Stimulated activated CD4-positive, alpha-beta T cell treated with anti-CD3 and anti-CD28 coated beads, Interleukin-12 subunit alpha, Interleukin-12 subunit beta, amount 100 ng/mL, for 24 hours (primary cell): ENCODE data around the gene ZSWIM5.
"Not testable (repeated sequence)": the region's sequence is repeated elsewhere in the genome, so short reads cannot be mapped to it uniquely, and the experiment has no call there.

Experiments used
- DNase-seq, 2 experiments: peaks; one replicate each; pipeline ENCODE4 v3.0.0-alpha.2; 2020; ENCODE audit warnings: low read depth in 2 of 2

Gene ZSWIM5

DNA sequence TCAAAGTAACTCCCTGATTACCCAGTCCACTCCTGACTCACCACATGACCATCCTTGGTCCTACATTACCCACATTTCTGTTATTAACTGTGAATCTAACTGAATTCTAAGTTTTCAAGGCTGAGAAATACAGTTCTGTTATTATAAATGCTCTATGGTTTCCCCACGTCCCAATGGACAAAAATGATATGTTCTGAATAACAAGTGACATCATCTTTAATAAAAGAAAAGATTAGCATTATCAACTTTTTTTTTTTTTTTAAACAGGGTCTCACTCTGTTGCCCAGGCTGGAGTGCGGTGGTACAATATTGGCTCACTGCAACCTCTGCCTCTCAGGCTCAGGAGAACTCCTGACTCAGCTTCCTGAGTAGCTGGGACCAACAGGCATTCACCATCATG, 59.6 kb downstream of the ZSWIM5 start:
- DNase-seq = no peak

DNA sequence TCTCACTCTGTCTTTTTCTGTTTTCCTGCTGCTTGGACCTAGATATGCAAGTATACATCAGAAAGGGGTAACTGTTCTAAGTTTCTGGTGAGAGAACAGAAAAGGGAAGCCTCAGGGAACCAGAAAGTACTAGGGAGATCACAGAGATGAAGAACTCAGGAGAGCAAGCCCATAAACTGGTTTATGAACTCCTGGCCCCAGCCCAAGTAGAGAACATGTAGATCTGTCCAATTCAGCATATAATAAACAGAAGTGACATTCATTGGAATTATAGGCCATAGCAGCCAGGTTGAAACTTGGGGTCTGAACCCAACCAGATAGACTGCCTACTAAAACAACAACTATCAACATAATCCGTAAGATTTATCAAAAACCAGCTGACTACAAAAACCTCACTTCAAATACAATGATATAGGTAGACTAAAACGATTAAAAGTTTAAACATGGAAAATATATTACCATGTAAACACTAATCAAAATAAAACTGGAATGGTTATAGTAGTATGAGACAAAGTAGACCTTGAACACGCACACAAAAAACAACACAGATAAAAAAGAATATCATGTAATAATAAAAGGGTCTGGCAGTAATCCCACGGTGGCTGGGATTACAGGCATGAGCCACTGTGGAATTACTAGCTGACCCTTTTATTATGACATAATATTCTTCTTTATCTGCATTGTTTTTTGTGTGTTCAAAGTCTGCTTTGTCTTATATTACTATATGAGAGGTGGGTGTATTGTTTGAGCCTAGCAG, 65.0 kb downstream of the ZSWIM5 start:
- DNase-seq = no peak

DNA sequence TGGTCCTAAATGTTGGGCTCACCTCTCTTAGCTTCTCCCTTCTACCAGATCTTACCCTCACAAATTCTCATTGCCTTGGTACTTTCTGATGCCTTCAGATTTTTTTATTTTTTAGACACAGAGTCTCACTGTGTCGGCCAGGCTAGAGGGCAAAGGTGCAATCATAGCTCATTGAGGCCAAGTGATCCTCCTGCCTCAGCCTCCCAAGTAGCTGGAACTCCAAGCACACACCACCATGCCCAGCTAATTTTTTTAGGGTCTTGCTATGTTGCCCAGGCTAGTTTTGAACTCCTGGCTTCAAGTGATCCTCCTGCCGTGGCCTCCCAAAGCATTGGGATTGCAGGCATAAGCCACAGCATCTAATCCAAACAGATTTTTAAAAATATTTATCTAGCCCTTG, 69.4 kb downstream of the ZSWIM5 start:
- no peak for DNase-seq

DNA sequence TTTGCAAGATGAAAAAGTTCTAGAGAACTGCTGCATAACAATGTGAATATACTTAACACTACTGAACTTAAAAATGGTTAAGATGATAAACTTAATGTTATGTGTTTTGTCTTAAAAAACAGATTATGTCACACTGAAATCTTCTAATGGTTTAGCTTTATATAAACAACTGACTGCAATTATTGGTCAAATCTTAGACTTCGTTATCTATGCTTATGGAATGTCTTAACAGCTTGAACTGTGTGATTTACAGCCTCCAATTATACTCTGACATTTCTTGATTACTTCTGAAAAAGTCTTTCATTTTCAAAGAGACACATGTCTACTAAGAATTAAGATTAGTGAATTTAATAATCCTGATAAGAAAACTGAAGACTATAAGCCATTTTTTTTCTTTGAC, 71.1 kb downstream of the ZSWIM5 start:
- no peak for DNase-seq

DNA sequence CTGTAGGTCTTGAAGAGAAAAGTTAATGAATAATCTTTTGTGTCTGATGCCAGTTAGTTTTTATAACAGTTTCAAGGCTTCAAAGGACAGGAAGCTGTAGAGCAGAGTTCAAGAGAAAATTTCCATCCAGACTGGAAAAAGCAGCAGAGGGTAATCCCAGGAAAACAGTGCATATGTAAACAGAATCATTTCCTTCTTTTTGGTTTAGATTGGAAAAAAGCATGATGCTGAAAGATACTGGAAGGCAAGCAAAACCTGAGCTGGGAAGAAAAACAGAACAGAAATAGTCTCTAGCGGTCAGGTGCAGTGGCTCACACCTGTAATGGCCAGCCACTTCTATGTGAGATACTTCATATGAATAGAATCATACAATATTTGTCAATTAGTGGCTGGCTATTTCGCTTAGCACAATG, 71.9 kb downstream of the ZSWIM5 start:
- no peak for DNase-seq

DNA sequence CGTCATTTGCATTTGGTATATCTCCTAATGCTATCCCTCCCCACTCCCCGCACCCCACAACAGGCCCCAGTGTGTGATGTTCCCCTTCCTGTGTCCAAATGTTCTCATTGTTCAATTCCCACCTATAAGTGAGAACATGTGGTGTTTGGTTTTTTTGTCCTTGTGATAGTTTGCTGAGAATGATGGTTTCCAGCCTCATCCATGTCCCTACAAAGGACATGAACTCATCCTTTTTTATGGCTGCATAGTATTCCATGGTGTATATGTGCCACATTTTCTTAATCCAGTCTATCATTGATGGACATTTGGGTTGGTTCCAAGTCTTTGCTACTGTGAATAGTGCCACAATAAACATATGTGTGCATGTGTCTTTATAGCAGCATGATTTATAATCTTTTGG, 73.7 kb downstream of the ZSWIM5 start:
- DNase-seq = not testable (repeated sequence)

DNA sequence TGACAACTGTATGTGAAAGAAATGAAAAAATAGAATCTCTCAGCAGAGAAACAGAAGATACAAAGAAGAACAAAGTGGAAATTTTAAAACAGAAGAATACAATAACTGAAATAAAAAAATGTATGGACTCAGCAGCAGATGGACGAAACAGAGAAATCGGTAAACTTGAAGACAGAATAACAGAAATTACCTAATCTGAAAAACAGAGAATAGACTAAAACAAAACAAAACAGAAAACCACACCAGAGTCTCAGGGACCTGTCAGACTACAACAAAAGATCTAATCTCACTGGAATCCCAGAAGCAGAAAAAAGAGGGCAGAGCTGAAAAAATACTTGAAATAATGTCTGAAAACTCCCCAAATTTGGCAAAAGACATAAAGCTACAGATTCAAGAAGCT, 83.0 kb downstream of the ZSWIM5 start:
- DNase-seq = no peak

DNA sequence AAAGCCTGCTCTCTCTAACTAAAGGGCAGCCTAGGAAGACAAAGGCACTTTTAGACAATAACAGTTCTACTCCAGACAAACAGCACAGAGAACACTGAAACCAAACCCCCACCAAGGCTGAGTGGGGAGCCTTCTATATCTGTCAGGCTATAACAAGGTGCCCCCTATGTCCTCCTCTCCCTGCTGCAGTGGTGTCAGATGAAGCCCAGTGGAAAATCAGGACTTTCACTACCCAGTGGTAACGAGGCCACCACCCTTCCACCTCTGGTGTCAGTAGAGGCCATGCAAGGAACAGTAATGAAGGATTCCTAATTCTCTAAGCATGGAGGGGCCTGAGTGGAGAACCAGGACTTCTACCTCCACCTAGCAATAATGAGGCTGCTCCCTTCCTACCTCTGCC, 83.7 kb downstream of the ZSWIM5 start:
- no peak for DNase-seq

DNA sequence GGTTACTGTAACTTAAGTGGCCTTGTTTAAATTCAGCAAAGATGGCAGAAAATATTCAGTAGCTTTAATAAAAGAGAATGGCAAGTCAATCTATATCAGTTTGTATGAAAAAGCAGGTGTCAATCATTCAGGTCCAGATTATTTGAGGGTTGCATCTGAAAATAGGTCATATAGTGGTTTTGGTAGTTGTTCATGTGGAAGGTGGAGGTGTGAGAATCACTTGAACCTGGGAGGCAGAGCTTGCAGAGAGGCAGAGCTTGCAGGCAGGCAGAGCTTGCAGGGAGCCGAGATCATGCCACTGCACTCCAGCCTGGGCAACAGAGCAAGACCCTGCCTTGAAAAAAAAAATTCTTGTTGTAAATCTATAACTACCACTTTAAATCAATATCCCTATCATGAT, 88.6 kb downstream of the ZSWIM5 start:
- DNase-seq = no peak

DNA sequence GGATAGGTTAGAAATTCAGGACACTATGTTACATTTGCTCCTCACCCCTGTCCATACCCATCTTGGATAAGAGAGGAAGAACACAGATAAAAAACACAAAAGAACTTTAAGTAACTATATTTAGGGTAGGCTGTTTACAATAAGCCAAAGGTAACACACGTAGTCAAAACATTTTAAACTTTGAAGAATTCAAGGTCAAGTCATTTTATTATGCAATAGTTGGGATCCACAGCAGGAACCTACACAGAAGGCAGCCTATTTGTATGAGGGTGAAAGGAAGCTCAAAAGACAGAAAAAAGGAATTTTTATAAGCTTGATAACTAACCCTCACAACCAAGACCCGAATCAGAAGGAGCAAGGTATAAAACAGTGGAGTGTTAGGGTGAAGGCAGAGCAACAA, 89.6 kb downstream of the ZSWIM5 start:
- DNase-seq = no peak

DNA sequence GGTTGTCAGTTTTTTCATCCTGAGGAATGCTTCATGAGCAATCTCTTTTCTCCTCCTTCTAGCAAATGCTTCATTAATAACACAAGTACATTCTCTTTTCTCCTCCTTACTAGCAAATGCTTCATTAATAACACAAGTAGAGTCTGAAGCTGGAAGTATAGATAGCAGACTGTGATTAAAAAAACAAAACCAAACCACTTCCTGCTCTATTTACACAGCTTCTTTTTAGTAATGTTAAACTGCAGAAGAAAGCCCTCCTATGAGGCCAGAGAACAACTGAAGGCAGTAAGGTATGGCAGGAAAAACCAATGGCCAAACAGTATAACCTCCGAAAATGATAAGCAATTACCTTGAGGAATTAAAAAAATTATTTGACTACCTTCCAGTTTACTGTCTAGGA, 90.1 kb downstream of the ZSWIM5 start:
- DNase-seq = no peak

DNA sequence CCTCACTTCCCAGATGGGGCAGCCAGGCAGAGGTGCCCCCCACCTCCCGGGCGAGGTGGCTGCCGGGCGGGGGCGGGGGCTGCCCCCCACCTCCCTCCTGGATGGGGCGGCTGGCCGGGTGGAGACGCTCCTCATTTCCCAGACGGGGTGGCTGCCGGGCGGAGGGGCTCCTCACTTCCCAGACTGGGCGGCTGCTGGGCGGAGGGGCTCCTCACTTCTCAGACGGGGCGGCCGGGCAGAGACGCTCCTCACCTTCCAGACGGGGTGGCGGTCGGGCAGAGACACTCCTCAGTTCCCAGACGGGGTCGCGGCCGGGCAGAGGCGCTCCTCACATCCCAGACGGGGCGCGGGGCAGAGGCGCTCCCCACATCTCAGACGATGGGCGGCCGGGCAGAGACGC, 91.2 kb downstream of the ZSWIM5 start:
- not testable (repeated sequence) for DNase-seq

DNA sequence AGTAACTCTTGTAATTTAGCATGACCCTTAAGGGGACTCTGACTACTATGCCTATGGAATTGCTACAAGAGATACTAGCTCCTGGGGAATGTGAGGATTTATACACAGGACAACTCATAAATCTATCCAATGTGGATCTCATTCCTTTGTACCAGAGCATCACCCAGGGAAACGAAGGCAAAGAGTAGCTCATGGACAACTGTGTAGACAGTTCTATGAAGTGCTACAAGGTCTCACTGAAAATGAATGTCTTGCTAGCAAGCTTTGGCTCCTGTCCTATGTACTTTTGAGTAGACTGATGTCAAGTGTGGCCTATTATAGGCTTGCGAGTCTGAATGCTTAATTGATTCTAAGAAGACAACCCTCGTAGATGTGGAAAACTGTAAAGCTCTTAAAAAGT, 93.7 kb downstream of the ZSWIM5 start:
- DNase-seq = no peak

DNA sequence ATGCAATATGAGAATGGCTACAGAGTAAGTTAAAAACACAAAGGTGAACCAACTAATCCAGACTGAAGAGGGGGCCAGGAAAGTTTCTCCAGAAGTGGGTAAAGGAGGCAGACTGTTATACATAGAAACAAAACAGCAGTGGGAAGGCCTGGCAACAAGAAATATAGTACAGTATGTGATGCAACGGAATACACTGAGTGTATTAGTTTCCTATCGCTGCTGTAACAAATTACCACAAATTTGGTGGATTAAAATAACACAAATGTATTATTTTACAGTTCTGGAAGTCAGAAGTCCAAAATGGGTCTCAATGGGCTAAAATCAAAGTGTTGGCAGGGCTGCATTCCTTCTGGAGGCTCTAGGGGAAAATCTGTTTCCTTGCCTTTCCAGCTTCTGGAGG, 95.2 kb downstream of the ZSWIM5 start:
- no peak for DNase-seq

DNA sequence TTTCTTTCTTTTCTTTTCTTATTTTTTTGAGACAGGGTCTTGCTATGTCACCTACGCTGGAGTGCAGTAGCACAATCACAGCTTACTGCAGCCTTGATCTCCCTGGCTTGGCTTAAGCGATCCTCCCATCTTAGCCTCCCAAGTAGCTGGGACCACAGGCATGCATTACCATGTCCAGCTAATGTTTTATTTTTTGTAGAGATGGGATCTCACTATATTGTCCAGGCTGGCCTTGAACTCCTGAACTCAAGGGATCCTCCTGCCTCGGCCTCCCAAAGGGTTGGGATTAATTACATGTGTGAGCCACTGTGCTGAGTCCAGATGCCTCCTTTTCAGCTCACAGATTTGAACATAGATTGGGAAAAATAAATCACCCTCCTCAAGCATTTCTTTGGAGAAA, 98.6 kb downstream of the ZSWIM5 start:
- no peak for DNase-seq

DNA sequence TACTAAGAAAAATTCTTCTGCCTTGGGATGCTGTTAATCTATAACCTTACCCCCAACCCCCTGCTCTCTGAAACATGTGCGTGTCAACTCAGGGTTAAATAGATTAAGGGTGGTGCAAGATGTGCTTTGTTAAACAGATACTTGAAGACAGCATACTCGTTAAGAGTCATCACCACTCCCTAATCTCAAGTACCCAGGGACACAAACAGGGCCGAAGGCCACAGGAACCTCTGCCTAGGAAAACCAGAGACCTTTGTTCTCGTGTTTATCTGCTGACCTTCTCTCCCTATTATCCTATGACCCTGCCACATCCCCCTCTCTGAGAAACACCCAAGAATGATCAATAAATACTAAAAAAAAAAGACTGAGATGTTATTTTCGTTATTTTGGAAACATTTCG, 99.5 kb downstream of the ZSWIM5 start:
- DNase-seq = not testable (repeated sequence)

DNA sequence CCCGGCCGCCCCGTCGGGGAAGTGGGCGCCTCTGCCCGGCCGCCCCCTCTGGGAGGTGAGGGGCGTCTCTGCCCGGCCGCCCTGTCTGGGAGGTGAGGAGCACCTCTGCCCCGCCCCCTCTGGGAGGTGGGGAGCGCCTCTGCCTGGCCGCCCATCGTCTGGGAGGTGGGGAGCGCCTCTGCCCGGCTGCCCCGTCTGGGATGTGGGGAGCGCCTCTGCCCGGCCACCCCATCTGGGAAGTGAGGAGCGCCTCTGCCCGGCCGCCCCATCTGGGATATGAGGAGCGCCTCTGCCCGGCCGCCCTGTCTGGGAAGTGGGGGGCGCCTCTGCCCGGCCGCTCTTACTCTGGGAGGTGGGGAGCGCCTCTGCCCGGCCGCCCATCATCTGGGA, 100.3 kb downstream of the ZSWIM5 start:
- not testable (repeated sequence) for DNase-seq

DNA sequence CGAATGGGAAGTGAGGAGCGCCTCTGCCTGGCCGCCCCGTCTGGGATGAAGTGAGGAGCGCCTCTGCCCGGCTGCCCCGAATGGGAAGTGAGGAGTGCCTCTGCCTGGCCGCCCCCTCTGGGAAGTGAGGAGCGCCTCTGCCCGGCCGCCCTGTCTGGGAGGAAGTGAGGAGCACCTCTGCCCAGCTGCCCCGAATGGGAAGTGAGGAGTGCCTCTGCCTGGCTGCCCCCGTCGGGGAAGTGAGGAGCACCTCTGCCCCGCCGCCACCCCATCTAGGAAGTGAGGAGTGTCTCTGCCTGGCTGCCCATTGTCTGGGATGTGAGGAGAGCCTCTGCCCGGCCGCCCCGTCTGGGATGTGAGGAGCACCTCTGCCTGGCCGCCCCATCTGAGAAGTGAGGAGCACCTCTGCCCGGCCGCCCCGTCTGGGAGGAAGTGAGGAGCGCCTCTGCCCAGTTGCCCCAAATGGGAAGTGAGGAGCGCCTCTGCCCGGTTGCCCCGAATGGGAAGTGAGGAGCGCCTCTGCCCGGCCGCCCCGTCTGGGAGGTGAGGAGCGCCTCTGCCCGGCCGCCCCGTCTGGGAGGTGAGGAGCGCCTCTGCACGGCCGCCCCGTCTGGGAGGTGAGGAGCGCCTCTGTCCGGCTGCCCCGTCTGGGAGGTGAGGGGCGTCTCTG, 100.8 kb downstream of the ZSWIM5 start:
- not testable (repeated sequence) for DNase-seq

DNA sequence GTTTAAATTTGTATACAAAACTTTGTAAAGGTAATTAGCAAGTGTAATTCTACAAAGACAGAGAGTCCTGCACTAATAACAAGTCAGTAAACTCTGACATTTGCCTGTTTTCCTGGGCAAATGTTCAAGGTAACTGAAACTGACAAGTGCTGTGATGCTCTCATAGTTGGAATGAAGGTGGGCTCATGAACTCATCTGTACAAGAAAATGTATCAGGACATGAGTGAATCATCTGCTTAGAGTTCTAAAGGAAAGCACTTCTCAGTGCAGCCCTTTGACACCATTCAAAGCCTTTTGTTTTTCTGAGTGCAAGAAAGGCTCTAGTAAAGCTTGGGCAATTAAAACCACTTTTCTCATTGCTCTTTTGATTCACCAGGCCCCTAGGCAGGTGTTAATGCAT, 102.9 kb downstream of the ZSWIM5 start:
- DNase-seq = no peak

DNA sequence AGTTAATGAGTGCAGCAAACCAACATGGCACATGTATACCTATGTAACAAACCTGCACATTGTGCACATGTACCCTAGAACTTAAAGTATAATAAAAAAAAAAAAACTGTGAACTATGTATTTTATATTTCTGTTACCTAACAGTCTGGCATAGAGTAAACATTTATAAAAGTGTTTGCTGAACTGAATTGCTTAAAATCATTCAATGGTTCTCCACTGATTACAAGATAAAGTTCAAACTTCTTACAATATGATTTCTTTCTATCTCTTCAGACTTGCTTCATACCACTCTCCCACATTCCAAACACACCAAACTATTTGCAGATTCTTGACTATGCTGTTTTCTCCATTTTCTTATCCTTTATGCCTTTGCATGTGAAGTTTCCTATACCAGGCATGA, 104.5 kb downstream of the ZSWIM5 start:
- no peak for DNase-seq

DNA sequence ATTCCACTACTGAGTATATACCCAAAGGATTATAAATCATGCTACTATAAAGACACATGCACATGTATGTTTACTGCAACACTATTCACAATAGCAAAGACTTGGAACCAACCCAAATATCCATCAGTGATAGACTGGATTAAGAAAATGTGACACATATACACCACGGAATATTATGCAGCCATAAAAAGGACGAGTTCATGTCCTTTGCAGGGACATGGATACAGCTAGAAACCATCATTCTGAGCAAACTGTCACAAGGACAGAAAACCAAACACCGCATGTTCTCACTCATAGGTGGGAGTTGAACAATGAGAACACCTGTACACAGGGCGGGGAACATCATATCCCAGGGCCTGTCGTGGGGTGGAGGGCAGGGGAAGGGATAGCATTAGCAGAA, 104.9 kb downstream of the ZSWIM5 start:
- not testable (repeated sequence) for DNase-seq

DNA sequence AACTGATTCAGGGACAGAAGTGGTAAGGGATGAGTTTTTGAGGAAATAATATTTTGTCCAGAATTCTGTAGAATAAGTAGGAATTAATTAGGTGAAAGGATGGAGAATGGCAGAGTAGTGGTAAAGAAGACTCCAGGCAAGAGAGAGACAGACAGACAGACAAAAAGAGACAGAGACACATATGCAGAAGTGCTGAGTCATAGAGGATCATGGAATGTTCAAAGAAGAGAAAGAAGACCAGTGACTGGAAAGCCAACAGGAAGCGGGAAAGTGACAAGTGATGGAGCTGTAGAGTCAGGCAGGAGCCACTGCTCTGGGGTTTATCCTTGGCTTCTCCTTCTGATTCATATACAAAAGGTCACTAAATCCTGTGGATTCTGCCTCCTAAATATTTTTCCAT, 108.5 kb downstream of the ZSWIM5 start:
- DNase-seq = no peak

DNA sequence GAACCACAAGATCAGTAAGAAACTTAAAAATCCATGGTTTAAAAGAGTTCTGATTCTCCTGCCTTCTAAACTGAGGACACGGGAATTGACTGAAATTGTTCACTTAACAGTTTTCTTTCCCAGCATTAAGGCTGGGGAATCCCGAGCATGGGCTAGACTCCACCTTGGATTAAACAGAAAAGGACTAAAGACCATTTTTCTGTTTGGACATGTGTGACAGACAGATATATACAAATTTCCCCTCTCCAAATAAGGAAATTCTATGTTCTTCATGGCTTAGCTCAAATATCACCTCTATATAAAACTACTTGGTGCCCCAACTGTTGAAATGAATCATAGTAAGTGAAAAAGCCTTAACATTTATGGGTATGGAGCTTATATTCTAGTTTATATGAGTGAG, 109.3 kb downstream of the ZSWIM5 start:
- no peak for DNase-seq

DNA sequence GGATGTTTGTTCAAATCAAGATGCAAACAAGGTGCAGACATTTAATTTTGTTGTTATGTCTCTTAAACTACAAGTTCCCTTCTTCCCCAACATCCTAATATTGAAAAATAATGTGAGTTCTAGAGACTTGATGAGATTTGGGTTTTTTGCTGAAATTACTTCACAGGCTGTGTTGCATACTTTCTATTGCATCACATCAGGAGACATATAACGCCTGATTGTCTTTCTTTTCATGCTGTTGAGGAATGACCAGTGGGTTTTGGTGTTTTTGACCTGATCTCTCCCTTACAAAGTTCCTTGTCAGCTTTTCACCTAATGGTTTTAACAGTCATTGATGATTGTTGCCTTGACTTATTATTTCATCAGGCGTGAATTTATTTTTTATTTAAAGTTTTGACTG, 111.0 kb downstream of the ZSWIM5 start:
- no peak for DNase-seq
